Keratinocyte (primary cell): ENCODE data around the gene MLEC.

Source experiments
- CTCF ChIP-seq, 3 experiments: IDR thresholded peaks in 1 of 3; conservative IDR thresholded peaks in 1 of 3; optimal IDR thresholded peaks in 1 of 3; 2 replicates in 2 of 3; 3 replicates in 1 of 3; pipeline versions ENCODE3 to v1.5.1; 2011; ENCODE audit warnings: low read length in 3 of 3, mild to moderate bottlenecking in 3 of 3, moderate library complexity in 2 of 3, control low read depth in 1 of 3, inconsistent platforms in 1 of 3; ENCODE audit not compliant: insufficient read depth in 2 of 3; ENCODE audit errors: extremely low read depth in 1 of 3
- EZH2 ChIP-seq: IDR thresholded peaks from one replicate; pipeline ENCODE4 v1.6.1; 2012; ENCODE audit warnings: inconsistent platforms, mild to moderate bottlenecking, low read length, moderate library complexity

DNA sequence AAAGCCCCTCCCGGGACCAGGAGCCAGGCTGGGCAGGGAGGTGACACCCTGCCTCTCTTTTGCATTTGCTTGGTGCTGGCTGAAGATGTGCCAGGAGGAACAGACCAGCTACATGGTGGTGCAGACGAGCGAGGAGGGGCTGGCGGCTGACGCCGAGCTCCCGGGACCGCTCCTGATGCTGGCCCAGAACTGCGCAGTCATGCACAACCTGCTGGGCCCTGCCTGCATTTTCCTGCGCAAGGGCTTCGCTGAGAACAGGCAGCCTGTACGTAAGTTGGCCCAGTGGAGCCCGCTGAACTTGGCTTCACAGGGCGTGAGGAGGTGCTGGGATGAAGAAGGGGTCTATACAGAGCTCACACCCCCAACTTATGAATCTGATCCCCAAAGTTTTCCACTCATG lies 30.9 kb upstream of the MLEC start:
- TF ChIP-seq CTCF (optimal IDR thresholded peaks at IDR 0.05 in 1 of 3, IDR thresholded peaks at IDR 0.05 in 1 of 3, conservative IDR thresholded peaks at IDR 0.05 in 1 of 3; ENCODE audit: extremely low read depth in 1 of 3, insufficient read depth in 2 of 3, low read length in 3 of 3): no peak
- TF ChIP-seq EZH2: no peak
